Fibroblast of lung (primary cell): ENCODE data around the gene NUP210L. TPM values are rescaled to one million over a fixed set of nuclear protein-coding genes. Genes with fewer than 3 reads are reported as not detected.

Source experiments
- DNase-seq, 2 donors: peaks; one replicate each; pipeline versions ENCODE4 v3.0.0 to v3.0.0-alpha.2; 2010; ENCODE audit warnings: low read depth in 2 of 2
- H2AFZ ChIP-seq: 2 replicates; pipeline ENCODE4 v1.5.1; 2012; ENCODE audit warnings: low read length, control low read depth, inconsistent platforms
- H3K27ac ChIP-seq: 2 replicates; pipeline ENCODE4 v1.5.1; 2011; ENCODE audit warnings: low read length, control low read depth; ENCODE audit not compliant: insufficient read depth
- H3K27me3 ChIP-seq: 2 replicates; pipeline ENCODE4 v1.5.1; 2011; ENCODE audit warnings: mild to moderate bottlenecking, low read length; ENCODE audit not compliant: control insufficient read depth, insufficient read depth
- H3K36me3 ChIP-seq: 2 replicates; pipeline ENCODE4 v1.5.1; 2011; ENCODE audit warnings: low read length; ENCODE audit not compliant: control insufficient read depth, insufficient read depth
- H3K4me1 ChIP-seq: 2 replicates; pipeline ENCODE4 v1.5.1; 2011; ENCODE audit warnings: low read length; ENCODE audit not compliant: control insufficient read depth, insufficient read depth; ENCODE audit errors: extremely low read depth
- H3K4me2 ChIP-seq: 2 replicates; pipeline ENCODE4 v1.5.1; 2011; ENCODE audit warnings: low read length, control low read depth; ENCODE audit not compliant: insufficient read depth; ENCODE audit errors: extremely low read depth
- H3K4me3 ChIP-seq, 4 experiments: fragments of 200-600 bp in 1 of 4; sonication (generic) in 1 of 4; replicated peaks in 1 of 4; 2 replicates each; pipeline ENCODE4 v1.5.1; 2011 to 2016; ENCODE audit warnings: low read length in 4 of 4, low read depth in 3 of 4, mild to moderate bottlenecking in 3 of 4, control low read depth in 2 of 4, inconsistent platforms in 1 of 4, mixed read lengths in 1 of 4; ENCODE audit not compliant: insufficient read depth in 1 of 4; ENCODE audit errors: control extremely low read depth in 1 of 4
- H3K79me2 ChIP-seq: 2 replicates; pipeline ENCODE4 v1.5.1; 2012; ENCODE audit warnings: mild to moderate bottlenecking, low read length, inconsistent platforms; ENCODE audit not compliant: control insufficient read depth, insufficient read depth
- H3K9ac ChIP-seq: 2 replicates; pipeline ENCODE4 v1.5.1; 2011; ENCODE audit warnings: mild to moderate bottlenecking, low read length, control low read depth; ENCODE audit not compliant: insufficient read depth
- H3K9me3 ChIP-seq: 2 replicates; pipeline ENCODE4 v1.5.1; 2012; ENCODE audit warnings: low read depth, low read length; ENCODE audit not compliant: control insufficient read depth, insufficient read depth
- H4K20me1 ChIP-seq: 2 replicates; pipeline ENCODE4 v1.5.1; 2011; ENCODE audit warnings: low read length; ENCODE audit not compliant: control insufficient read depth, insufficient read depth; ENCODE audit errors: extremely low read depth
- CTCF ChIP-seq, 2 donors: IDR thresholded peaks in 1 of 2; conservative IDR thresholded peaks in 1 of 2; 1 replicate in 1 of 2; 2 replicates in 1 of 2; pipeline ENCODE4 v1.5.1; 2011 to 2012; ENCODE audit warnings: low read length in 2 of 2, control low read depth in 1 of 2, inconsistent platforms in 1 of 2, low read depth in 1 of 2, mild to moderate bottlenecking in 1 of 2
- EZH2 ChIP-seq: IDR thresholded peaks from 2 replicates; pipeline ENCODE4 v1.5.1; 2012; ENCODE audit warnings: low read length, control low read depth, mild to moderate bottlenecking; ENCODE audit errors: missing control alignments
- polyA plus RNA-seq, 2 donors: library from polyadenylated mRNA; depleted of rRNA in 1 of 2; stranded (reverse) in 1 of 2; unstranded in 1 of 2; fragments of >200 nt; gene quantifications; 2 replicates each; pipeline ENCODE4 v1.2.1, GENCODE V29; 2011 to 2012; ENCODE audit warnings: missing spikeins in 1 of 2
- total RNA-seq: library from RNA; depleted of rRNA; stranded (reverse); fragments of >200 nt; gene quantifications from 2 replicates; pipeline ENCODE4 v1.2.1, GENCODE V29; 2014

The NUP210L gene
- total and polyA plus RNA-seq, 2 donors (not counting 1 experiment from before 2014, with no cell fraction given): 0.08 to 0.17 TPM

GRCh38 chr1:153960206-153960605 is 194.7 kb downstream of the NUP210L start:
- Histone ChIP-seq H3K9me3 (no peaks in the 10 kb centered on the region), H3K4me3 (no peak overlapping the region), H3K4me2 (no peak overlapping the region), H3K4me1 (peaks cover 18% of the 10 kb centered on the region), H2AFZ (no peak overlapping the region), H3K9ac (no peak overlapping the region), H3K27me3 (no peaks in the 10 kb centered on the region), H3K36me3 (peaks cover 4% of the 10 kb centered on the region), H3K79me2 (peaks cover 37% of the 10 kb centered on the region), H4K20me1 (no peaks in the 10 kb centered on the region), H3K27ac (no peak overlapping the region)
- TF ChIP-seq CTCF (conservative IDR thresholded peaks at IDR 0.05 in 1 of 2, IDR thresholded peaks at IDR 0.05 in 1 of 2; ENCODE audit: low read depth in 1 of 2, low read length in 2 of 2): no peak
- no peak for TF ChIP-seq EZH2
- DNase-seq: no peak

- TF ChIP-seq CTCF (conservative IDR thresholded peaks at IDR 0.05 in 1 of 2, IDR thresholded peaks at IDR 0.05 in 1 of 2; ENCODE audit: low read depth in 1 of 2, low read length in 2 of 2): no peak
- TF ChIP-seq EZH2: no peak
These were observed 195.4 kb downstream of the NUP210L start for GRCh38 chr1:153959454-153959853.

GRCh38 chr1:153958961-153959260 is 196.0 kb downstream of the NUP210L start:
- H3K9me3 ChIP-seq: no peaks in the 10 kb centered on the region
- no peak overlapping the region for H3K9ac ChIP-seq
- H4K20me1 ChIP-seq: no peaks in the 10 kb centered on the region
- H3K36me3 ChIP-seq: peaks cover 4% of the 10 kb centered on the region
- H3K4me1 ChIP-seq: peaks cover 18% of the 10 kb centered on the region
- H2AFZ ChIP-seq: no peak overlapping the region
- peak overlapping the region in 2 of 4 experiments; percentile 43 to 88 for H3K4me3 ChIP-seq
- H3K27me3 ChIP-seq: no peaks in the 10 kb centered on the region
- H3K79me2 ChIP-seq: peaks cover 45% of the 10 kb centered on the region
- peak overlapping the region; percentile 70 for H3K4me2 ChIP-seq
- peak overlapping the region; percentile 53 for H3K27ac ChIP-seq
- DNase-seq: no peak
- TF ChIP-seq CTCF (conservative IDR thresholded peaks at IDR 0.05 in 1 of 2, IDR thresholded peaks at IDR 0.05 in 1 of 2; ENCODE audit: low read depth in 1 of 2, low read length in 2 of 2) (no peak), EZH2 (no peak)

More at GRCh38 chr1:153959454-153959853, 195.4 kb downstream of the NUP210L start:
- Histone ChIP-seq H3K9me3 (no peaks in the 10 kb centered on the region), H2AFZ (no peak overlapping the region), H3K27ac (no peak overlapping the region), H4K20me1 (no peaks in the 10 kb centered on the region), H3K36me3 (peaks cover 4% of the 10 kb centered on the region), H3K4me1 (peaks cover 18% of the 10 kb centered on the region), H3K4me3 (no peak overlapping the region), H3K27me3 (no peaks in the 10 kb centered on the region), H3K4me2 (no peak overlapping the region), H3K79me2 (peaks cover 44% of the 10 kb centered on the region), H3K9ac (no peak overlapping the region)
- no peak for DNase-seq
